Fibroblast of lung (primary cell): ENCODE measurements around the gene ITSN1. TPM values are rescaled to one million over a fixed set of nuclear protein-coding genes. Genes with fewer than 3 reads are reported as not detected.

ENCODE experiments used
- DNase-seq, 2 donors: peaks; one replicate each; pipeline versions ENCODE4 v3.0.0 to v3.0.0-alpha.2; 2010; ENCODE audit warnings: low read depth in 2 of 2
- H2AFZ ChIP-seq: 2 replicates; pipeline ENCODE4 v1.5.1; 2012; ENCODE audit warnings: low read length, control low read depth, inconsistent platforms
- H3K27ac ChIP-seq: 2 replicates; pipeline ENCODE4 v1.5.1; 2011; ENCODE audit warnings: low read length, control low read depth; ENCODE audit not compliant: insufficient read depth
- H3K27me3 ChIP-seq: 2 replicates; pipeline ENCODE4 v1.5.1; 2011; ENCODE audit warnings: mild to moderate bottlenecking, low read length; ENCODE audit not compliant: control insufficient read depth, insufficient read depth
- H3K36me3 ChIP-seq: 2 replicates; pipeline ENCODE4 v1.5.1; 2011; ENCODE audit warnings: low read length; ENCODE audit not compliant: control insufficient read depth, insufficient read depth
- H3K4me1 ChIP-seq: 2 replicates; pipeline ENCODE4 v1.5.1; 2011; ENCODE audit warnings: low read length; ENCODE audit not compliant: control insufficient read depth, insufficient read depth; ENCODE audit errors: extremely low read depth
- H3K4me2 ChIP-seq: 2 replicates; pipeline ENCODE4 v1.5.1; 2011; ENCODE audit warnings: low read length, control low read depth; ENCODE audit not compliant: insufficient read depth; ENCODE audit errors: extremely low read depth
- H3K4me3 ChIP-seq, 4 experiments: fragments of 200-600 bp in 1 of 4; sonication (generic) in 1 of 4; replicated peaks in 1 of 4; 2 replicates each; pipeline ENCODE4 v1.5.1; 2011 to 2016; ENCODE audit warnings: low read length in 4 of 4, low read depth in 3 of 4, mild to moderate bottlenecking in 3 of 4, control low read depth in 2 of 4, inconsistent platforms in 1 of 4, mixed read lengths in 1 of 4; ENCODE audit not compliant: insufficient read depth in 1 of 4; ENCODE audit errors: control extremely low read depth in 1 of 4
- H3K79me2 ChIP-seq: 2 replicates; pipeline ENCODE4 v1.5.1; 2012; ENCODE audit warnings: mild to moderate bottlenecking, low read length, inconsistent platforms; ENCODE audit not compliant: control insufficient read depth, insufficient read depth
- H3K9ac ChIP-seq: 2 replicates; pipeline ENCODE4 v1.5.1; 2011; ENCODE audit warnings: mild to moderate bottlenecking, low read length, control low read depth; ENCODE audit not compliant: insufficient read depth
- H3K9me3 ChIP-seq: 2 replicates; pipeline ENCODE4 v1.5.1; 2012; ENCODE audit warnings: low read depth, low read length; ENCODE audit not compliant: control insufficient read depth, insufficient read depth
- H4K20me1 ChIP-seq: 2 replicates; pipeline ENCODE4 v1.5.1; 2011; ENCODE audit warnings: low read length; ENCODE audit not compliant: control insufficient read depth, insufficient read depth; ENCODE audit errors: extremely low read depth
- EZH2 ChIP-seq: IDR thresholded peaks from 2 replicates; pipeline ENCODE4 v1.5.1; 2012; ENCODE audit warnings: low read length, control low read depth, mild to moderate bottlenecking; ENCODE audit errors: missing control alignments
- polyA plus RNA-seq, 2 donors: library from polyadenylated mRNA; depleted of rRNA in 1 of 2; stranded (reverse) in 1 of 2; unstranded in 1 of 2; fragments of >200 nt; gene quantifications; 2 replicates each; pipeline ENCODE4 v1.2.1, GENCODE V29; 2011 to 2012; ENCODE audit warnings: missing spikeins in 1 of 2
- total RNA-seq: library from RNA; depleted of rRNA; stranded (reverse); fragments of >200 nt; gene quantifications from 2 replicates; pipeline ENCODE4 v1.2.1, GENCODE V29; 2014
- TF ChIP-seq, protein P1 (sequence below), 2 donors: IDR thresholded peaks in 1 of 2; conservative IDR thresholded peaks in 1 of 2; 1 replicate in 1 of 2; 2 replicates in 1 of 2; pipeline ENCODE4 v1.5.1; 2011 to 2012; ENCODE audit warnings: low read length in 2 of 2, control low read depth in 1 of 2, inconsistent platforms in 1 of 2, low read depth in 1 of 2, mild to moderate bottlenecking in 1 of 2

ITSN1 gene
- total and polyA plus RNA-seq, 2 donors (not counting 1 experiment from before 2014, with no cell fraction given): 34.7 to 63.1 TPM

GRCh38 chr21:33810766-33811165 is 168.5 kb downstream of the ITSN1 start:
- Histone ChIP-seq H3K27me3 (no peaks in the 10 kb centered on the region), H3K36me3 (peaks cover 10% of the 10 kb centered on the region), H2AFZ (no peak overlapping the region), H3K9ac (no peak overlapping the region), H4K20me1 (no peaks in the 10 kb centered on the region), H3K4me3 (no peak overlapping the region), H3K79me2 (no peaks in the 10 kb centered on the region), H3K4me2 (no peak overlapping the region), H3K4me1 (no peaks in the 10 kb centered on the region), H3K27ac (no peak overlapping the region), H3K9me3 (no peaks in the 10 kb centered on the region)
- TF ChIP-seq, protein P1, sequence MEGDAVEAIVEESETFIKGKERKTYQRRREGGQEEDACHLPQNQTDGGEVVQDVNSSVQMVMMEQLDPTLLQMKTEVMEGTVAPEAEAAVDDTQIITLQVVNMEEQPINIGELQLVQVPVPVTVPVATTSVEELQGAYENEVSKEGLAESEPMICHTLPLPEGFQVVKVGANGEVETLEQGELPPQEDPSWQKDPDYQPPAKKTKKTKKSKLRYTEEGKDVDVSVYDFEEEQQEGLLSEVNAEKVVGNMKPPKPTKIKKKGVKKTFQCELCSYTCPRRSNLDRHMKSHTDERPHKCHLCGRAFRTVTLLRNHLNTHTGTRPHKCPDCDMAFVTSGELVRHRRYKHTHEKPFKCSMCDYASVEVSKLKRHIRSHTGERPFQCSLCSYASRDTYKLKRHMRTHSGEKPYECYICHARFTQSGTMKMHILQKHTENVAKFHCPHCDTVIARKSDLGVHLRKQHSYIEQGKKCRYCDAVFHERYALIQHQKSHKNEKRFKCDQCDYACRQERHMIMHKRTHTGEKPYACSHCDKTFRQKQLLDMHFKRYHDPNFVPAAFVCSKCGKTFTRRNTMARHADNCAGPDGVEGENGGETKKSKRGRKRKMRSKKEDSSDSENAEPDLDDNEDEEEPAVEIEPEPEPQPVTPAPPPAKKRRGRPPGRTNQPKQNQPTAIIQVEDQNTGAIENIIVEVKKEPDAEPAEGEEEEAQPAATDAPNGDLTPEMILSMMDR (conservative IDR thresholded peaks at IDR 0.05 in 1 of 2, IDR thresholded peaks at IDR 0.05 in 1 of 2; ENCODE audit: low read depth in 1 of 2, low read length in 2 of 2): no peak
- TF ChIP-seq EZH2: no peak
- DNase-seq: no peak

- Histone ChIP-seq H3K27ac (no peak overlapping the region), H3K4me3 (no peak overlapping the region), H3K27me3 (no peaks in the 10 kb centered on the region), H3K9me3 (no peaks in the 10 kb centered on the region), H3K36me3 (peaks cover 10% of the 10 kb centered on the region), H4K20me1 (no peaks in the 10 kb centered on the region), H2AFZ (no peak overlapping the region), H3K4me1 (no peaks in the 10 kb centered on the region), H3K9ac (no peak overlapping the region), H3K4me2 (no peak overlapping the region), H3K79me2 (no peaks in the 10 kb centered on the region)
- DNase-seq: peak in 1 of 2 donors; percentile 40
- no peak for TF ChIP-seq EZH2
- TF ChIP-seq, protein P1 (conservative IDR thresholded peaks at IDR 0.05 in 1 of 2, IDR thresholded peaks at IDR 0.05 in 1 of 2; ENCODE audit: low read depth in 1 of 2, low read length in 2 of 2): no peak
Measured at GRCh38 chr21:33811167-33812010, 169.1 kb downstream of the ITSN1 start.

DNA sequence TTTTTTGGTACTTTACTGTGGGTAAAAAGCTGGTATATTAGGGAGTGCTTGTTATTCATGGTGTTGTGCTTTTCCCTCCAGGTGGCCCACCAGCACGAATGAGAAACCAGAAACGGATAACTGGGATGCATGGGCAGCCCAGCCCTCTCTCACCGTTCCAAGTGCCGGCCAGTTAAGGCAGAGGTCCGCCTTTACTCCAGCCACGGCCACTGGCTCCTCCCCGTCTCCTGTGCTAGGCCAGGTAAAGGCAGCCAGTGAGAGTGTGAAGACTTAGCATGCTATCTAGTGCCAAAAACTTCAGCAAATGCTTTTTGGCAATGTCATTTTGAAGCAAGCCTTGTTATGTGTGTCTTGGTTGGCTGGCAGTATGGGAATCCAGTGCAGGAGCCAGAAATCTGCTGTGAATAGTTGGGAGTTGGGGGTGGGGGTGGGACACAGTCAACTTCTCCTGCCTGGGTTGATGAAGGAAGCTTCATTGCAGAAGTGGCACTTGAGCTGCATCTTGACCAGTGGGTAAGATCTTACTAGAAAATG is 171.6 kb downstream of the ITSN1 start:
- Histone ChIP-seq H3K4me3 (no peak overlapping the region), H3K4me1 (no peaks in the 10 kb centered on the region), H2AFZ (no peak overlapping the region), H3K27ac (no peak overlapping the region), H3K27me3 (no peaks in the 10 kb centered on the region), H3K9ac (no peak overlapping the region), H3K9me3 (no peaks in the 10 kb centered on the region), H3K79me2 (no peaks in the 10 kb centered on the region), H4K20me1 (no peaks in the 10 kb centered on the region), H3K4me2 (no peak overlapping the region), H3K36me3 (peaks cover 12% of the 10 kb centered on the region)
- DNase-seq: no peak
- TF ChIP-seq, protein P1 (conservative IDR thresholded peaks at IDR 0.05 in 1 of 2, IDR thresholded peaks at IDR 0.05 in 1 of 2; ENCODE audit: low read depth in 1 of 2, low read length in 2 of 2): no peak
- TF ChIP-seq EZH2: no peak
